ENCODE results near the gene L3MBTL3. TPM values are rescaled to one million over a fixed set of nuclear protein-coding genes. Genes with fewer than 3 reads are reported as not detected.

Gene L3MBTL3
- total RNA-seq, 1 experiment from 2014 or later: 4.7 TPM

DNA sequence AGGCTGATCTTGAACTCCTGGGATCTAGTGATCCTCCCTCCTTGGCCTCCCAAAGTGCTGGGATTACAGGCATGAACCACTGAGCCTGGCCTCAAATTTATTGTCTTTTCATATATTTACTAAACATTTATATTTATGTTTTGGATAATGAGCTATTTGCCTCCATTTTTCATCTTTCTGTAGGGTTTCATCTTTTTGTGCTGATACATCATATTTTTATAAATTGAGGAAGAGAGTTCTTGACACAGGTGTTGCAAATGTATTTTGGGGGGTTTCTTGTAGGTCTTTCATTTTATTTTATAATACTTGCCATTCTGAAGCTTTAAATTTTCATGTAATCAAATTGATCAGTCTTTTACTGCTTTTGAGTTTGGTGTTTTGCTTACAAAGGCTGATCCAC is 72.4 kb downstream of the L3MBTL3 start:
- no peaks in the 10 kb centered on the region; a peak in 1 of 5 replicates for H3K9me3 Mint-ChIP-seq
- Histone ChIP-seq H3K4me2 (ENCODE audit: insufficient read depth, insufficient read length, low read length) (no peak overlapping the region), H3K79me1 (ENCODE audit: insufficient read depth, low read depth, low read length, poor library complexity, severe bottlenecking) (no peaks in the 10 kb centered on the region), H2BK15ac (ENCODE audit: low read depth, low read length) (no peak overlapping the region), H2BK120ac (ENCODE audit: low read depth, low read length, poor library complexity, severe bottlenecking) (no peak overlapping the region), H3K27me3 (ENCODE audit: insufficient read depth, low read length) (no peaks in the 10 kb centered on the region), H3K23ac (ENCODE audit: insufficient read length, low read depth, low read length) (no peak overlapping the region), H3K4ac (ENCODE audit: low read depth, low read length) (no peak overlapping the region), H3K9ac (ENCODE audit: extremely low read depth, insufficient read length, low read length) (no peak overlapping the region), H2BK12ac (ENCODE audit: insufficient read length, low read depth, low read length) (no peak overlapping the region), H2AK5ac (ENCODE audit: insufficient read length, low read length) (no peak overlapping the region), H3K27ac (ENCODE audit: insufficient read length, low read depth, low read length) (no peak overlapping the region), H3K9me3 (ENCODE audit: control insufficient read depth, low read depth, low read length) (no peaks in the 10 kb centered on the region), H3K4me1 (ENCODE audit: insufficient read depth, low read length) (no peaks in the 10 kb centered on the region), H2BK20ac (ENCODE audit: low read depth, low read length, poor library complexity, severe bottlenecking) (no peak overlapping the region), H4K20me1 (ENCODE audit: control insufficient read depth, insufficient read depth, insufficient read length) (no peaks in the 10 kb centered on the region), H3K23me2 (ENCODE audit: insufficient read length, low read depth, low read length, poor library complexity, severe bottlenecking) (no peaks in the 10 kb centered on the region), H4K5ac (ENCODE audit: insufficient read length, low read depth, low read length) (no peak overlapping the region), H2AFZ (ENCODE audit: low read length) (no peak overlapping the region), H3T11ph (ENCODE audit: low read length) (no peak overlapping the region), H3K18ac (ENCODE audit: insufficient read length, low read depth, low read length) (no peak overlapping the region), H3K56ac (ENCODE audit: insufficient read length, low read depth, low read length) (no peak overlapping the region), H4K8ac (replicated peaks; ENCODE audit: insufficient read length, low read depth, low read length) (no peak overlapping the region), H2BK5ac (ENCODE audit: insufficient read length, low read length) (no peak overlapping the region), H3K14ac (ENCODE audit: insufficient read depth, low read length) (no peak overlapping the region), H3K79me2 (ENCODE audit: insufficient read depth, low read length) (no peaks in the 10 kb centered on the region), H4K91ac (ENCODE audit: insufficient read length, low read depth, low read length) (no peak overlapping the region)
- no peak overlapping the region for H3K4me3 Mint-ChIP-seq
- H3K36me3 Mint-ChIP-seq (ENCODE audit: insufficient read depth in 1 of 3, low read depth in 3 of 3): peaks cover 3 to 24% (median 7%) of the 10 kb centered on the region in 3 experiments; a peak in 6 of 7 replicates
- H3K27ac Mint-ChIP-seq: no peak overlapping the region
- H3K27me3 Mint-ChIP-seq (ENCODE audit: low read depth): no peaks in the 10 kb centered on the region
- H3K4me1 Mint-ChIP-seq: no peaks in the 10 kb centered on the region
- TF ChIP-seq, protein P1, sequence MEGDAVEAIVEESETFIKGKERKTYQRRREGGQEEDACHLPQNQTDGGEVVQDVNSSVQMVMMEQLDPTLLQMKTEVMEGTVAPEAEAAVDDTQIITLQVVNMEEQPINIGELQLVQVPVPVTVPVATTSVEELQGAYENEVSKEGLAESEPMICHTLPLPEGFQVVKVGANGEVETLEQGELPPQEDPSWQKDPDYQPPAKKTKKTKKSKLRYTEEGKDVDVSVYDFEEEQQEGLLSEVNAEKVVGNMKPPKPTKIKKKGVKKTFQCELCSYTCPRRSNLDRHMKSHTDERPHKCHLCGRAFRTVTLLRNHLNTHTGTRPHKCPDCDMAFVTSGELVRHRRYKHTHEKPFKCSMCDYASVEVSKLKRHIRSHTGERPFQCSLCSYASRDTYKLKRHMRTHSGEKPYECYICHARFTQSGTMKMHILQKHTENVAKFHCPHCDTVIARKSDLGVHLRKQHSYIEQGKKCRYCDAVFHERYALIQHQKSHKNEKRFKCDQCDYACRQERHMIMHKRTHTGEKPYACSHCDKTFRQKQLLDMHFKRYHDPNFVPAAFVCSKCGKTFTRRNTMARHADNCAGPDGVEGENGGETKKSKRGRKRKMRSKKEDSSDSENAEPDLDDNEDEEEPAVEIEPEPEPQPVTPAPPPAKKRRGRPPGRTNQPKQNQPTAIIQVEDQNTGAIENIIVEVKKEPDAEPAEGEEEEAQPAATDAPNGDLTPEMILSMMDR (conservative IDR thresholded peaks at IDR 0.05): no peak
- no peak for DNase-seq
